HK-2 (cell line): ENCODE results near the gene ARHGEF16.

Experiments used
- DNase-seq: peaks from one replicate; pipeline ENCODE4 v3.0.0-alpha.2; 2018; ENCODE audit not compliant: unreplicated experiment

Gene ARHGEF16

GRCh38 chr1:3468236-3469103 lies 14.0 kb downstream of the ARHGEF16 start:
- DNase-seq = no peak

- no peak for DNase-seq
Measured at GRCh38 chr1:3469104-3469848, 14.8 kb downstream of the ARHGEF16 start.

DNA sequence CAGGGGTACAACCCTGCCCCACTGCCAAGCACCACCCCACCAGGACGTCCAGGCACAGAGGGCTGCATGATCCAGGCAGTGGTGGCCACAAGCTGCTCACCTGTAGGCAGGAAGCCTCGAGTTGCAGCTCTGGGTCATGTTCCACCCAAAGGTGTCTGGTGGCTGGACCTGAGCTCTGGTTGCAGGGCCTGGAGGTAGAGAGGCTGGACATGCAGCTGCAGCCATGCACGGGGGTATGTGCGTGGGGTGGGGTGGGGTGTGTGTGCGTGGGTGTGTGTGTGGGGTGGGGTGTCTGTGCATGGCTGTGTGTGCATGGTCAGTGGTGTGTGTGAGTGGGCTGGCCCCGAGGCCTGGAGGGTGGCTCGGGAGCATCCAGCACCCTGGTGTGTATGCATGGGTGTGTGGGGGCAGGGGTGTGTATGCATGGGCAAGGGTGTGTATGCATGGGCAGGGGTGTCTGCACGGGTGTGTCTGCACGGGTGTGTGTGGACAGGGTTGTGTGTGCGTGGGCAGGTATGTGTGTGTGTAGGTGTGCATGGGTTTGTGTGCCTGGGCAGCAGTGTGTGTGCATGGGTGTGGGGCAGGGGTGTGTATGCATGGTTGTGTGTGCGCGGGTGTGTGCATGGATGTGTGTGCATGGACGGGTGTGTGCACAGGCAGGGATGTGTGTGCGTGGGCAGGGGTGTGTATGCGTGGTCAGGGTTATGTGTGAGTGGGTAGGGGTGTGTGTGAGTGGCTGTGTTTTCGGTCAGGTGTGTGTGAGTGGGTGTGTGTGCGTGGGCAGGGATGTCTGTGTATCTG lies 15.6 kb downstream of the ARHGEF16 start:
- DNase-seq = no peak

GRCh38 chr1:3470650-3471355 lies 16.3 kb downstream of the ARHGEF16 start:
- DNase-seq = no peak

DNA sequence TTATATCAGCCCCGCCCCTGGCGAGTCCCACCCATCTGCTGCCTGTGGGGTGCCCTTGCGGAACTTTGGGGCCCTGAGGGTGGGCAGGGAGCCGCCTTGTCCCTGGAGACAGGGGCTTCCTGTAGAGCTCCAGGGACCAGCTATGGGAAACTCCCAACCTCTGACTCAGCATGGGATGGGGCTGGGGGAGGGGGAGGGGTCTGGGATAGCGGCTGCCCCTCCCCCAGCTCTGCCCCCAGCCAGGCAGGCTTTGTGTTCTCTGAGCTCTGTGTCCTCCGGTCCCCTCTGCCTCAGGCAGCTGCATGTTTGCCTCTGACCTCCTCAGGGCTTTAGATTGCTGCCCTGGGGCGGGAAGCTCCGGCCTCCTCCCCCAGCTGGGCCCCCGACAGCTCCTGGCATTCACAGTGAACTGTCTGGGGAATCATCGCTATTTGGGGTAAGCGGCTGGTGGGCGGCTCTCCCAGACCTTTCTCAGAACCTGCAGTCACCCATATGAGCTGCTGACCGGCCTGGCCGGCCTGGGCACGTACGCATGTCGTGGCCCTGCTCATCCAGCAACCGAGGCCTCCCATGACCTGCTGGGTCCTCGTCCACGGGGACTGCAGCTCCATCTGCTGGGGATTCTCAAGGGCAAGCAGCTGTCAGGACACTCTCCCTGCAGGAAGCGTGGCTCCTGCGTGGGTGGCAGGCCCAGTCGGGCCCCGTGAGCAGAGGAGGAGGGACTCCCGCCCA lies 17.1 kb downstream of the ARHGEF16 start:
- DNase-seq = peak; percentile 87

DNA sequence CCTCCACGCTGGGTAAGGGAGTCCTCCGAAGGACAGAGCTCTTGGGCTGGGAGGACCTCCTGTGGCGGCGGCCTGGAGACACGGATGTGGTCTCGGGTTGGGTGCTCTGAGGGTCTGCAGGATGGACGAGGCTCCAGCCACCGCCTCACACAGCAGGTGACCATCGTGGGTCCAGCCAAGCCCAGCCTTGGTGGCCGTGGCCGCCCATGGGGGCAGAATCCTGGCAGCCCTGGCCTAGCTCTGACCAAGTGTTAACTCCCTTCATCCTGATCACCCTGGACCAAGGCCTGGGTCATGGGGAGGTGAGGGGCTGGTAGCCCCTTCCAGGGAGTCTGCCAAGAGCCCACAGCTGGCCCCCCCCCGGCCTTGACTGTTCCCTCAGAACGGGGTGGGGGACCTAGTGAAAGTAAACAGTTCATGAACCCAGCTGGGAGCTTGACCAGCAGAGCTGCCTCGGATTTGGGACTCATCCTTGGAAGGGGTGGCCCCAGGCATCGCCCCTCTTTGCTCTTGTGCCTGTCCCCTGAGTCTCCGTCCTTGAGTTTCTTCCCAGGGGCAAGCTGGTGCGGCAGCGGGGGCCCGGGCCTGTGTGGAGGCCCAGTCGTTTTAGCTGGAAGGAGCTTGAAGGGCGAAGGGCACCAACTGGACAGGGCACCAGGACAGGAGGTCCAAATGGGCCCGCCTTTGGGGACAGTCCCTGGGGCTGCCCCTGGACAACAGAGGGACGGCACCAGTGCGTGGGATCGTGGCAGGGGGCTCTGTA lies 17.8 kb downstream of the ARHGEF16 start:
- DNase-seq = no peak

- DNase-seq = no peak
Measured at GRCh38 chr1:3472906-3473305, 18.4 kb downstream of the ARHGEF16 start.

DNA sequence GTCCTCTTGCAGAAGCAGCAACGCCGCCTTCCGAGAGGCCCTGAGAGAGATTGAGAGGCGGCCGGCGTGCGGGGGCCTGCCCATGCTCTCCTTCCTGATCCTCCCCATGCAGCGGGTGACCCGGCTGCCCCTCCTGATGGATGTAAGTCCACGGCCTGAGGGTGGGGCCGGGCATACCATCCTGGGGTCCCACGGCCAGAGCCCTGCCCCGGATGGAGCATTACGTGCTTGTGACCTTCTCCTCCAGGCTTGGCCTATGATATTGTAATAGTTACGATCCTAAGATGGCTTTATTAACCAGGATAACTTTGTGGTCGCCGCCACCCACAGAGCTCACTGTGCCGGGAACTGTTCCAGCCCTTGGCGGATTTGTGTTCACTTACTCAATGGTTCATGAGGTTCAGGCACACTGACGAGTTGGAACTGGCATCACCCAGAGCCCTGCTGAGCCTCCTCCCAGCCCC lies 18.9 kb downstream of the ARHGEF16 start:
- DNase-seq = no peak

GRCh38 chr1:3474016-3474415 lies 19.6 kb downstream of the ARHGEF16 start:
- no peak for DNase-seq

GRCh38 chr1:3474421-3474820 lies 20.0 kb downstream of the ARHGEF16 start:
- DNase-seq = no peak

DNA sequence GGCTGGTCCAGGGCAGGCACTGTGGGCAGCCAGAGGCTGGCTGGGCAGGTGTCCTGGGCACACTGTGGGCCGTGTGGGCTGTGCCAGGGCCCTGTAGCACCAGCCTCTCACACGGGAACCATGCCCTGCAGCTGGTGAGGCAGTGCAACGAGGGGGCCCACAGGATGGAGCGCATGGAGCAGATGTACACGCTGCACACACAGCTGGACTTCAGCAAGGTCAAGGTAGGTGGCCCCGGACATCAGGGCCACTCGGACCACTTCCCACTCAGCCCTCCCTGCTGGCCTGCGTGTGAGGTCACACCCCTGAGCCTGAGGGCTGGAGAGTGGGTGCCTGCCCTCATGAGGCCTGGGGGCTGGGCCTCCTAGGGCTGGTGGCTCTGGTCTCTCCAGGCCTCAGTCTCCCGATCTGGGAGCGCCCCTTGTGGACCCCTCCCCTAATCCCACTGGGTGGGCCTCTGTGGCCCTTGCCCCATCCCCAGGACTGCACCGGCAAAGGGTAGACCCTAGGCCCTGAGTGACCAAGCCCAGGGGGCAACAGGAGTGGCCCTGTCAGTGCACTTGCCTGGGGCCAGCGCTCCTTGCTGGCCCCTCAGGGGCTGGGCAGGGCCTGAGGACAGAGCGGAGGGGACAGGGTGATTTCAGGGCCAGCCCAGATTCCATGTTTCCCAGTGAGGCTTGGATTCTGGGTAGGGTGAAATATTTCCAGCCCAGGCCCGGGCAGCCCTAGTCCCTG lies 21.5 kb downstream of the ARHGEF16 start:
- DNase-seq = no peak

DNA sequence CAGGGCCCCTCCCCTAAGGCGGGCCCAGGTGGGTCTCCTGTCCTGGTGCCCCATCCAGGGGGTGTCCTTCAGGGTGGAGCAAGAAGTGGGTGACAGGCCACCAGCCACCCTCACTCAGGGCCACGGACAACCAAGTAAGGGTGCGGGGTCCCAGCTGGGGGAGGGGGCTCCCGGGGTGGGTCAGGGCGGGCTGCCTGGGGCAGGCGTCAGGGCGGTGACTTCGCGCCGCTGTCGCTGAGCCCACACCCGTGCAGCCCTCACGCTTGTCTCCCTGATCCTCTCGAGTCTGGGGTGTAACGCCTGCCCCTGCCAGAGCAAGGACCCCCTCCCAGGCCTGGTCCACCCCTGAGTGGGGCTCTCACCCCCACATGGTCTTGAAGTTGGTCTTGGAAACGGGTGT lies 22.2 kb downstream of the ARHGEF16 start:
- no peak for DNase-seq

GRCh38 chr1:3477241-3477995 lies 23.0 kb downstream of the ARHGEF16 start:
- no peak for DNase-seq

GRCh38 chr1:3478187-3478586 lies 23.7 kb downstream of the ARHGEF16 start:
- DNase-seq = no peak

DNA sequence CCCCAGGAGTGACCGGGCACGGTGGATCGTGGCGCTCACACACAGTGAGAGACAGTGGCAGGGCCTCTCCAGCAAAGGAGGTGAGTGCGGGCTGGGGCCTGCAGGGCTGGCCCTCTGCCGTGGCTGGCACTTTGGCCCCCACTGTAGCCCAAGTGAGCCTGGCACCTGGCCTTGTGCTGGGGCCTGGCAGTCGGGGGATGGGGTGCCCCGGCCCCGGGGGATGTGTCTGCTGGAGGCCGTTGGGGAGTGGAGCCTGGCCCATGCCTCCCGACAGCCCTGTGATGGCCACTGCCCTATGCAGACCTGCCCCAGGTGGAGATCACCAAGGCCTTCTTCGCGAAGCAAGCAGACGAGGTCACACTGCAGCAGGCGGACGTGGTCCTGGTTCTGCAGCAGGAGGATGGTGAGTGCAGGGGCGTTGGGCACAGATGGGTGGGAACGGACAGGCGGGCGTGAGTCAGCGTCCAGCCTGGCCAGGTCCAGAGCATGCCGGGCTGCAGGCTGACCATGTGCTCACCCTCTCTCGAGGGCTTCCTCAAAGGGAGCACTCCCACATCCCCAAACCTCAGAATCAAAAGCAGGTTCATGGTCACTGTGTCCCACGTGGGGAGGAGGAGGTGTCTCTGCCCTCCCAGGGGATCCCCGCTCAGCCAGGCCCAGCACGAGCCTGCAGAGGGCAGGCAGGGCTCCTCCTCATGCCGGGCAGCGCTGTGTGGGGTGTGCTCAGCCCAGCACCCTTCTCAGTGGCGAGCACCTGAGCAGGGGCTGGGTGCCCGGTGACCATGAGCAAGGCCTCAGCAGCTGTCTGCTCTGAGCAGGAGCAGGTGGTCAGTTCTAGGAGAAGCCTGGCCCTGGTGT lies 25.3 kb downstream of the ARHGEF16 start:
- no peak for DNase-seq

- no peak for DNase-seq
Measured at GRCh38 chr1:3480369-3480719, 25.9 kb downstream of the ARHGEF16 start.

DNA sequence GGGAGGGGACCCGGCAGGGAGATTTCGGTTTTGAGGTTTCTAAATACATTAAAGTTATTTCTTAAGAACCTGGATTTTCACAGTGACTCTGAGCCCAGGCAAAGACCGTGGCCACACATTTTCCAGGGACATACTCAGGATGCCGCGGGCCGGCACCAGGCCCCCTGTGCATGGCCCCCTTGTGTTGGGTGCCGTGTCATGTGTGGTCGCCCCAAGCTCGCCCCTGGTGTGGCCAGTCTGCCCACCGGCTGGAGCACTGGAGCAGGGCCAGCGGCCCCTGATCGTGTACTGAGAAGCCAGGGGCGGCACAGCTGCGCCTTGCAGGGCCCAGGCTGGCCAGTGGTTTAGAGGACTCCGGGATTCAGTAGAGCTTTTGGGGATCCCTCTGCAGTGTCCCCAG lies 26.6 kb downstream of the ARHGEF16 start:
- DNase-seq = no peak
